PC-9 (cell line): ENCODE results near the gene OAF.

Experiments
- CTCF ChIP-seq: fragments of 200-600 bp; sonication (generic); conservative IDR thresholded peaks from 2 replicates; pipeline ENCODE4 v1.6.1; 2017; ENCODE audit warnings: mixed run types, antibody characterized with exemption, mild to moderate bottlenecking, moderate library complexity
- EZH2 ChIP-seq: fragments of 200-600 bp; sonication (generic); IDR thresholded peaks from 2 replicates; pipeline ENCODE4 v1.8.0; 2017; ENCODE audit warnings: antibody characterized with exemption, low read depth

- TF ChIP-seq CTCF (no peak), EZH2 (no peak)
Observed at GRCh38 chr11:120179057-120179672, 31.7 kb upstream of the OAF start.
